Activated CD4-positive, CD25-positive, alpha-beta regulatory T cell treated with anti-CD3 and anti-CD28 coated beads, Interleukin-2, amount 50 U/mL, for 16 hours (primary cell): ENCODE results near the gene TMEM132C.
"Not testable (repeated sequence)": the region's sequence is repeated elsewhere in the genome, so short reads cannot be mapped to it uniquely, and the experiment has no call there.

ENCODE experiments used
- DNase-seq: peaks from one replicate; pipeline ENCODE4 v3.0.0-alpha.2; 2020; ENCODE audit warnings: low read depth, low spot score

The TMEM132C gene

GRCh38 chr12:128267131-128267622 is at the start of gene TMEM132C:
Gene TMEM132C, plus strand, starts transcription at chr12:128267170. Its CDS starts 233 bp downstream, at chr12:128267403.
- no peak for DNase-seq

GRCh38 chr12:128224226-128224625 is 42.7 kb upstream of the TMEM132C start:
- no peak for DNase-seq

GRCh38 chr12:128228581-128228980 is 38.4 kb upstream of the TMEM132C start:
- no peak for DNase-seq

- DNase-seq, result no peak
These were observed 31.1 kb upstream of the TMEM132C start for GRCh38 chr12:128235635-128236417.

- no peak for DNase-seq
These were observed 30.4 kb upstream of the TMEM132C start for GRCh38 chr12:128236525-128236924.

- DNase-seq, result no peak
These were observed 26.2 kb upstream of the TMEM132C start for GRCh38 chr12:128240745-128241144.

- no peak for DNase-seq
These were observed 21.8 kb upstream of the TMEM132C start for GRCh38 chr12:128245121-128245520.

- DNase-seq, result no peak
These were observed 21.1 kb upstream of the TMEM132C start for GRCh38 chr12:128245905-128246304.

- DNase-seq, result no peak
These were observed 16.9 kb upstream of the TMEM132C start for GRCh38 chr12:128250096-128250495.

GRCh38 chr12:128253829-128254228 is 13.1 kb upstream of the TMEM132C start:
- DNase-seq, result not testable (repeated sequence)

- DNase-seq, result no peak
These were observed 8.0 kb upstream of the TMEM132C start for GRCh38 chr12:128258866-128259555.

GRCh38 chr12:128259556-128260070 is 7.4 kb upstream of the TMEM132C start:
- DNase-seq, result no peak

- no peak for DNase-seq
These were observed 5.2 kb upstream of the TMEM132C start for GRCh38 chr12:128261757-128262156.

GRCh38 chr12:128265566-128265965 is 1.4 kb upstream of the TMEM132C start:
- no peak for DNase-seq

GRCh38 chr12:128266086-128266485 is 884 bp upstream of the TMEM132C start:
- no peak for DNase-seq

GRCh38 chr12:128266541-128267130 is 334 bp upstream of the TMEM132C start:
- no peak for DNase-seq

- DNase-seq, result no peak
These were observed 845 bp downstream of the TMEM132C start for GRCh38 chr12:128267651-128268378.

- no peak for DNase-seq
These were observed 1.5 kb downstream of the TMEM132C start for GRCh38 chr12:128268379-128268995.

GRCh38 chr12:128269181-128269591 is 2.2 kb downstream of the TMEM132C start:
- no peak for DNase-seq

- no peak for DNase-seq
These were observed 9.5 kb downstream of the TMEM132C start for GRCh38 chr12:128276471-128276870.

- DNase-seq, result no peak
These were observed 20.0 kb downstream of the TMEM132C start for GRCh38 chr12:128286970-128287369.
